Upper lobe of left lung (tissue), 6 donors: ENCODE measurements around the gene TMEM187. TPM values are rescaled to one million over a fixed set of nuclear protein-coding genes. Genes with fewer than 3 reads are reported as not detected.

ENCODE experiments used
- ATAC-seq, 2 donors: fragments of 200-7000 bp; cut with Tn5 transposase; one replicate each; pipeline ENCODE4 v1.9.1; 2022; ENCODE audit warnings: mild to moderate bottlenecking in 2 of 2, moderate library complexity in 2 of 2; ENCODE audit not compliant: low FRiP score in 2 of 2
- DNase-seq, 2 donors: peaks; one replicate each; pipeline ENCODE4 v3.0.0-alpha.2; 2019 to 2020
- H3K27ac ChIP-seq, 4 donors: fragments of 200-600 bp; sonication (generic); one replicate each; pipeline ENCODE4 v1.5.1; 2016 to 2019
- H3K27me3 ChIP-seq, 4 donors: fragments of 200-600 bp; sonication (generic); one replicate each; pipeline ENCODE4 v1.5.1; 2017 to 2019
- H3K36me3 ChIP-seq, 4 donors: fragments of 200-600 bp; sonication (generic); one replicate each; pipeline ENCODE4 v1.5.1; 2016 to 2019
- H3K4me1 ChIP-seq, 4 donors: fragments of 200-600 bp; sonication (generic); one replicate each; pipeline ENCODE4 v1.5.1; 2018 to 2019
- H3K4me3 ChIP-seq, 4 donors: fragments of 200-600 bp; sonication (generic); one replicate each; pipeline ENCODE4 v1.5.1; 2017 to 2019; ENCODE audit warnings: mild to moderate bottlenecking in 2 of 4, moderate library complexity in 1 of 4
- H3K9me3 ChIP-seq, 4 donors: fragments of 200-600 bp; sonication (generic); one replicate each; pipeline ENCODE4 v1.5.1; 2018 to 2019
- CTCF ChIP-seq, 6 experiments: fragments of 450-650 bp in 4 of 6; fragments of 200-600 bp in 2 of 6; sonication (generic) in 2 of 6; IDR thresholded peaks; one replicate each; pipeline ENCODE4 v1.5.1; 2016 to 2019; ENCODE audit warnings: antibody characterized with exemption in 6 of 6
- EP300 ChIP-seq, 4 donors: sonication (generic); formaldehyde crosslinking; IDR thresholded peaks; one replicate each; pipeline ENCODE4 v1.5.1; 2017; ENCODE audit warnings: antibody characterized with exemption in 4 of 4, control low read depth in 2 of 4
- POLR2A ChIP-seq, 4 donors: fragments of 450-650 bp; IDR thresholded peaks; one replicate each; pipeline ENCODE4 v1.5.1; 2016 to 2017; ENCODE audit warnings: antibody characterized with exemption in 4 of 4, mild to moderate bottlenecking in 2 of 4
- POLR2AphosphoS5 ChIP-seq, 2 donors: sonication (generic); formaldehyde crosslinking; IDR thresholded peaks; one replicate each; pipeline ENCODE4 v1.5.1; 2017; ENCODE audit warnings: antibody characterized with exemption in 2 of 2
- WGBS, 2 donors: methylation state at CpG; one replicate each; pipeline ENCODE4 v1.1.5; 2017 to 2018; 5-methylcytosine and 5-hydroxymethylcytosine counted together
- total RNA-seq, 6 donors: library from RNA; depleted of rRNA in 4 of 6; stranded (reverse); fragments of >200 nt in 4 of 6; gene quantifications; one replicate each; pipeline versions ENCODE4 v1.1.0 to v1.2.1, GENCODE V29; 2016 to 2021
- donor health status: DM: no; HTN: no; CAD: no; lungs with moderate emphysema.
- donor health status: DM: no; HTN: yes; CAD: no; lungs with severe emphysema.

The TMEM187 gene
- total RNA-seq, 6 donors from 2014 or later = 2.1 to 17.7 (median 5.0) TPM

GRCh38 chrX:153960077-153960476, 12.5 kb upstream of the TMEM187 start:
- Histone ChIP-seq H3K27me3 (no peaks in the 10 kb centered on the region), H3K4me1 (peaks cover 0 to 4% (median 0%) of the 10 kb centered on the region in 4 donors), H3K9me3 (no peaks in the 10 kb centered on the region), H3K27ac (no peak overlapping the region), H3K36me3 (peaks cover 0 to 93% (median 63%) of the 10 kb centered on the region in 4 donors), H3K4me3 (no peak overlapping the region)
- no peak for DNase-seq
- ATAC-seq = no peak
- TF ChIP-seq POLR2A (IDR thresholded peaks at IDR 0.05) = no peak
- TF ChIP-seq POLR2AphosphoS5 (IDR thresholded peaks at IDR 0.05) = no peak
- no peak for TF ChIP-seq EP300 (IDR thresholded peaks at IDR 0.05)
- TF ChIP-seq CTCF (IDR thresholded peaks at IDR 0.05) = no peak
- WGBS, 2 donors = 95 to 99% methylated on average over 8 to 16 of the region's 16 CpGs

GRCh38 chrX:153960786-153961185, 11.8 kb upstream of the TMEM187 start:
- peaks cover 0 to 5% (median 0%) of the 10 kb centered on the region in 4 donors for H3K4me1 ChIP-seq
- no peak overlapping the region for H3K4me3 ChIP-seq
- DNase-seq (no peak), ATAC-seq (no peak)
- no peak overlapping the region for H3K27ac ChIP-seq
- 88 to 96% methylated on average over 10 to 22 of the region's 22 CpGs for WGBS, 2 donors
- peaks cover 0 to 86% (median 60%) of the 10 kb centered on the region in 4 donors for H3K36me3 ChIP-seq
- no peaks in the 10 kb centered on the region for H3K9me3 ChIP-seq
- no peaks in the 10 kb centered on the region for H3K27me3 ChIP-seq
- TF ChIP-seq EP300 (IDR thresholded peaks at IDR 0.05) (no peak), POLR2AphosphoS5 (IDR thresholded peaks at IDR 0.05) (no peak), POLR2A (IDR thresholded peaks at IDR 0.05) (no peak), CTCF (IDR thresholded peaks at IDR 0.05) (no peak)

DNA sequence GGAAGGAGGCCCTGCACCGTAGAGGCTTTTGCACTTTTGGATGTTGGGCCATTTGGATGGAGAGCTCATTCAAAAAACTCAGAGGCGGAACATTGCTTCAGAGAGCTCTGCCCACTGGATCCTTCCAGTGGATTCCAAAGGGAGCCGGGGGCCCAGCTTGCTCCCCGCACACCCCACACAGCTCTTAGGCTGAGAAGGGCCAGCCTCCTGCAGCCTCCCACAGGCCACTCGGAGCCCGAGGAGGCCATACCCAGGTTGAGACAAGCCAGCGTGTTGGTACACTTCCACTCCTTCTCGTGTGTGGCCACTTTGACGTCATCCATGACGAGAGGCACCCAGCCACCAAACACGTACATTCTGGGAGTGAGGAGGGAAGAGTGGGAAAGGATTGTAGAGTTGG, 11.3 kb upstream of the TMEM187 start:
- no peak for ATAC-seq
- WGBS, 2 donors = 90 to 96% methylated on average over 2 to 11 of the region's 11 CpGs
- TF ChIP-seq POLR2AphosphoS5 (IDR thresholded peaks at IDR 0.05) = no peak
- TF ChIP-seq EP300 (IDR thresholded peaks at IDR 0.05) = no peak
- no peak for TF ChIP-seq POLR2A (IDR thresholded peaks at IDR 0.05)
- no peak for TF ChIP-seq CTCF (IDR thresholded peaks at IDR 0.05)
- H3K27me3 ChIP-seq = no peaks in the 10 kb centered on the region
- no peaks in the 10 kb centered on the region for H3K9me3 ChIP-seq
- peaks cover 0 to 81% (median 58%) of the 10 kb centered on the region in 4 donors for H3K36me3 ChIP-seq
- DNase-seq = no peak
- no peak overlapping the region for H3K27ac ChIP-seq
- no peak overlapping the region for H3K4me3 ChIP-seq
- H3K4me1 ChIP-seq = peaks cover under 1 to 8% (median 4%) of the 10 kb centered on the region in 4 donors

DNA sequence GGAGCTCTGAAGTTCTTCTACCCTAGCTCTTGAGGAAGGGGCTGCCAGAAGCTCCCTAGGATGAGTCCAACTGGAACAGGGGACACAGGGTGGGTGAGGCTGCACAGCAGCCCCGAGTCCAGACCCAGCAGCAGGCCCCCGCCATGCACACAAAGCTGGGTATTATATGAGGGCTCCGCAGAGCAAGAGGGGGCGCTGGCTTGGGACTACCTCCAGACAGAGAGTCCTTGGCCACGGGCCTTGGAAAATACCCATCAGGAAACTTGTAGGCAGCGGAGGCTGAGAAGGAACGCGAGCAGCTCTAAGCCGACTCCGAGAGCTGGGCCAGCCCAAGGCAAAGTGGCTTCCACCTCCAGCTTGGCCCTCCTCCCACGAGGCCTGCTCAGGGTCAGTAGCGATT, 9.0 kb upstream of the TMEM187 start:
- WGBS, 2 donors = 92% methylated on average over 12 of the region's 12 CpGs; no CpG with 5 or more reads in 1 of the 2 donors
- no peaks in the 10 kb centered on the region for H3K27me3 ChIP-seq
- H3K4me3 ChIP-seq = no peak overlapping the region
- DNase-seq = no peak
- no peaks in the 10 kb centered on the region for H3K9me3 ChIP-seq
- TF ChIP-seq POLR2A (IDR thresholded peaks at IDR 0.05) = no peak
- no peak for TF ChIP-seq POLR2AphosphoS5 (IDR thresholded peaks at IDR 0.05)
- TF ChIP-seq CTCF (IDR thresholded peaks at IDR 0.05) = no peak
- TF ChIP-seq EP300 (IDR thresholded peaks at IDR 0.05) = no peak
- H3K36me3 ChIP-seq = peaks cover 0 to 58% (median 45%) of the 10 kb centered on the region in 4 donors
- peaks cover 23 to 31% (median 25%) of the 10 kb centered on the region in 4 donors for H3K4me1 ChIP-seq
- no peak for ATAC-seq
- no peak overlapping the region for H3K27ac ChIP-seq

DNA sequence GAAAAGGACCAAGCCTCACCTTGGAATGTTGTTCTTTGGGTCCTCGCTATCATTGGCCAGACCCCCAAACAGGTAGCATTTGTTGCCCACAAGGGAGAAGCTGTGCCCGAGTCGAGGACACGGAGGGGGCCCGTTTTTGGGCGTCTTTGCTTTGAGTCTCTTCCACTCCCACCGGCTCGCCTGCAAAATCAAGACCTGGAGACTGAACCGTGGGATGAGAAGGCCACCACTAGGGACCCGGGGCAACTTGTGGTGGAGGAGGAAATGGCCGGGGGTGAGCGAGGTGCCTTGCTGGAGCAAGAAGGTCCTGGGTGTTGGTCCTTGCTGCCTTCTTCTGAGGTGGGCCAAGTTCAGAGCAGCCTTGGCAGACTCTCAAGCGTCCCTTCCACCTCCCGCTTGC, 8.4 kb upstream of the TMEM187 start:
- Histone ChIP-seq H3K36me3 (peaks cover 0 to 53% (median 40%) of the 10 kb centered on the region in 4 donors), H3K27ac (no peak overlapping the region), H3K9me3 (no peaks in the 10 kb centered on the region), H3K4me3 (no peak overlapping the region), H3K4me1 (peaks cover 29 to 36% (median 31%) of the 10 kb centered on the region in 4 donors), H3K27me3 (no peaks in the 10 kb centered on the region)
- DNase-seq = no peak
- no peak for TF ChIP-seq POLR2A (IDR thresholded peaks at IDR 0.05)
- no peak for TF ChIP-seq CTCF (IDR thresholded peaks at IDR 0.05)
- TF ChIP-seq EP300 (IDR thresholded peaks at IDR 0.05) = no peak
- no peak for TF ChIP-seq POLR2AphosphoS5 (IDR thresholded peaks at IDR 0.05)
- no peak for ATAC-seq
- 89% methylated on average over 14 of the region's 14 CpGs; no CpG with 5 or more reads in 1 of the 2 donors for WGBS, 2 donors
